HCT116 (cell line): ENCODE measurements around the gene GLRA3.

Experiments
- CEBPB ChIP-seq: IDR thresholded peaks from 2 replicates; pipeline ENCODE4 v1.6.1; 2012; ENCODE audit warnings: low read depth
- CTCF ChIP-seq, 3 experiments: fragments of 200-600 bp in 1 of 3; sonication (generic) in 1 of 3; IDR thresholded peaks in 2 of 3; conservative IDR thresholded peaks in 1 of 3; 2 replicates each; pipeline ENCODE4 v1.5.1; 2012 to 2017; ENCODE audit warnings: low read depth in 2 of 3, low read length in 2 of 3, antibody characterized with exemption in 1 of 3, borderline replicate concordance in 1 of 3, control low read depth in 1 of 3, mild to moderate bottlenecking in 1 of 3, mixed read lengths in 1 of 3, mixed run types in 1 of 3, moderate library complexity in 1 of 3; ENCODE audit not compliant: insufficient read depth in 1 of 3
- ELF1 ChIP-seq: IDR thresholded peaks from 2 replicates; pipeline ENCODE4 v1.6.1; 2012; ENCODE audit warnings: low read depth, borderline replicate concordance
- EZH2 ChIP-seq: fragments of 200-600 bp; sonication (generic); IDR thresholded peaks from 2 replicates; pipeline ENCODE4 v1.6.1; 2017; ENCODE audit warnings: antibody characterized with exemption, mixed run types

GRCh38 chr4:174874898-174875297, 45.9 kb upstream of the GLRA3 start:
- TF ChIP-seq CTCF (IDR thresholded peaks at IDR 0.05 in 2 of 3, conservative IDR thresholded peaks at IDR 0.05 in 1 of 3; ENCODE audit: borderline replicate concordance in 1 of 3, insufficient read depth in 1 of 3, low read depth in 2 of 3, low read length in 2 of 3), result no peak
- no peak for TF ChIP-seq CEBPB
- no peak for TF ChIP-seq EZH2
- no peak for TF ChIP-seq ELF1
